Heart left ventricle (tissue), 13 donors: ENCODE results near the gene TOP2B.

Experiments
- CTCF ChIP-seq, 12 donors: fragments of 200-600 bp; sonication (generic) in 4 of 12; IDR thresholded peaks; one replicate each; pipeline versions ENCODE4 v1.5.0 to v1.8.0; 2018 to 2022; ENCODE audit warnings: antibody characterized with exemption in 12 of 12, mild to moderate bottlenecking in 5 of 12
- POLR2A ChIP-seq, 2 donors: fragments of 450-650 bp; IDR thresholded peaks; one replicate each; pipeline ENCODE4 v1.6.1; 2017; ENCODE audit warnings: antibody characterized with exemption in 2 of 2, mild to moderate bottlenecking in 2 of 2, moderate library complexity in 2 of 2
- donor health status: ischemic (EF 13 %, LVEDD 7.1; RV severe dilation, severe dysfunction).
- donor health status: DM: no; HTN: yes; CAD: no.
- donor health status: DM: no; HTN: no; CAD: no.
- donor health status: ischemic (EF 25% LVEDD 6.9; RV normal size, moderate dysfunction).
- donor health status: ischemic (EF 25% LVEDD 5.7; RV mildly dilated, moderate dysfunction).
- donor health status: ischemic (EF 35%, LVEDD 5.7; RV mildly dilated, moderate dysfunction).
- donor health status: nonischemic (EF 11% LVEDD 7.7; RV severe dilation, severe dysfunction).
- donor health status: DM: yes; HTN: yes; CAD: no.
- donor health status: PGD.
- donor health status: ischemic (EF 29% LVEDD 5.4; RV normal size, mild dysfunction).
- donor health status: nonischemic (EF 23%, LVEDD 6.1; RV moderate dilation, normal function).

GRCh38 chr3:25589783-25590258, 74.9 kb downstream of the TOP2B start:
- no peak for TF ChIP-seq CTCF (IDR thresholded peaks at IDR 0.05)
- TF ChIP-seq POLR2A (IDR thresholded peaks at IDR 0.05), result no peak
